DOHH2 (cell line): Measurements from ENCODE around the gene PACSIN1.

ENCODE experiments used
- EZH2phosphoT487 ChIP-seq: fragments of 200-600 bp; sonication (generic); IDR thresholded peaks from 2 replicates; pipeline ENCODE4 v1.6.1; 2017; ENCODE audit warnings: borderline replicate concordance, mild to moderate bottlenecking, antibody characterized with exemption, low read length, moderate library complexity, mixed read lengths
- TF ChIP-seq, protein P1 (sequence below): fragments of 200-600 bp; sonication (generic); IDR thresholded peaks from one replicate; pipeline ENCODE4 v1.5.1; 2014; ENCODE audit warnings: antibody characterized with exemption, mild to moderate bottlenecking, low read depth, low read length; ENCODE audit not compliant: poor library complexity, severe bottlenecking

- TF ChIP-seq, protein P1, sequence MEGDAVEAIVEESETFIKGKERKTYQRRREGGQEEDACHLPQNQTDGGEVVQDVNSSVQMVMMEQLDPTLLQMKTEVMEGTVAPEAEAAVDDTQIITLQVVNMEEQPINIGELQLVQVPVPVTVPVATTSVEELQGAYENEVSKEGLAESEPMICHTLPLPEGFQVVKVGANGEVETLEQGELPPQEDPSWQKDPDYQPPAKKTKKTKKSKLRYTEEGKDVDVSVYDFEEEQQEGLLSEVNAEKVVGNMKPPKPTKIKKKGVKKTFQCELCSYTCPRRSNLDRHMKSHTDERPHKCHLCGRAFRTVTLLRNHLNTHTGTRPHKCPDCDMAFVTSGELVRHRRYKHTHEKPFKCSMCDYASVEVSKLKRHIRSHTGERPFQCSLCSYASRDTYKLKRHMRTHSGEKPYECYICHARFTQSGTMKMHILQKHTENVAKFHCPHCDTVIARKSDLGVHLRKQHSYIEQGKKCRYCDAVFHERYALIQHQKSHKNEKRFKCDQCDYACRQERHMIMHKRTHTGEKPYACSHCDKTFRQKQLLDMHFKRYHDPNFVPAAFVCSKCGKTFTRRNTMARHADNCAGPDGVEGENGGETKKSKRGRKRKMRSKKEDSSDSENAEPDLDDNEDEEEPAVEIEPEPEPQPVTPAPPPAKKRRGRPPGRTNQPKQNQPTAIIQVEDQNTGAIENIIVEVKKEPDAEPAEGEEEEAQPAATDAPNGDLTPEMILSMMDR = no peak
- TF ChIP-seq EZH2phosphoT487 = no peak
Observed at GRCh38 chr6:34425498-34426410, 40.1 kb upstream of the PACSIN1 start, which contains the start of gene RPS10.
